ENCODE measurements around the gene STAP2.
"Not testable (repeated sequence)": the region's sequence is repeated elsewhere in the genome, so short reads cannot be mapped to it uniquely, and the experiment has no call there.

STAP2 gene

DNA sequence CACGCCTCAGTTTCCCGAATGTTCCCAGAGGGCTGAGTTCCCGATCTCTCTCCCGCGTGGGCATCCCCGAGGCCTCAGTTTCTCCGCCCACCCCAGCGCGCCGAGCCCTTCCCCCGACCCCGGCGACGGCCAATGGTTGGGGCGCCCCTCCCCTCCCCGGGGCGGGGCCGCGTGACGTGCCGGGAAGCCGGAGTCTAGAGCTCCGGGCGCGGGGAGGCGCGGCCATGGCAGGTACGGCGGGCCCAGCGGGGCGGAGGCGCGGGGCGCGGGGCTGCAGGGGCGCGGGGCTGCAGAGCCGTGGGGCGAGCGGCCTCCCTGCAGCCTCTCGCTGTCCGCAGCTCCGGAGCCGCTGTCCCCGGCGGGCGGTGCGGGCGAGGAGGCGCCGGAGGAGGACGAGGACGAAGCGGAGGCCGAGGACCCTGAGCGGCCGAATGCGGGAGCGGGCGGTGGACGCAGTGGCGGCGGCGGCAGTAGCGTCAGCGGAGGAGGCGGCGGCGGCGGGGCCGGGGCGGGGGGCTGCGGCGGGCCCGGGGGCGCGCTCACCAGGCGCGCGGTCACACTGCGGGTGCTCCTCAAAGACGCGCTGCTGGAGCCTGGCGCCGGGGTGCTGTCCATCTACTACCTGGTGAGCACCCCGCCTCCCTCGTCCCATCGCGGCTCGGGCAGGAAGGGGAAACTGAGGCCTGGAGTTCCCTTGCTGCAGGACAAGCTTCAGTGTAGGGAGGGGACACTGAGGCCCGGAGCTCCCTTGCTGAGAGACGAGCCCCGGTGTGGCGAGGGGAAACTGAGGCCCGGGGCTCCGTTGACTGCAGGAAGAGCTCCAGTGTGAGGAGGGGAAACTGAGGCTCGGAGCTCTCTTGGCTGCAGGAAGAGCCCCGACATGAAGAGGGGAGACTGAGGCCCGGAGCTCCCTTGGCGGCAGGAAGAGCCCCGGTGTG, 5.0 kb upstream of the STAP2 start, which contains the start of gene MPND:
Gene MPND, plus strand, starts transcription at position 193 of the 938 bp plus-strand sequence. Its CDS starts 32 bp downstream, at position 225.
- Histone ChIP-seq H3K36me3 (ENCODE audit: insufficient read depth, low read length) (peaks cover 4% of the 10 kb centered on the region; the same call in 1 of the 2 replicates), H3K9ac (ENCODE audit: insufficient read length) (peak within 1 kb of the TSS; percentile 87), H3K4me3 (peak within 1 kb of the TSS; percentile 91), H3K9me3 (ENCODE audit: low read depth, low read length) (no peaks in the 10 kb centered on the region), H3K27ac (peak within 1 kb of the TSS; percentile 76)
- no peak for DNase-seq (ENCODE audit: low read depth, low spot score)
- TF ChIP-seq POLR2AphosphoS5 (IDR thresholded peaks at IDR 0.05; ENCODE audit: borderline replicate concordance, low read depth, low read length) (peak; percentile 26; the same call in 1 of the 2 replicates), FOXP2 (optimal IDR thresholded peaks at IDR 0.05; ENCODE audit: control extremely low read depth, extremely low read length, insufficient read depth) (peak; percentile 30), EZH2 (IDR thresholded peaks at IDR 0.05) (no peak)

DNA sequence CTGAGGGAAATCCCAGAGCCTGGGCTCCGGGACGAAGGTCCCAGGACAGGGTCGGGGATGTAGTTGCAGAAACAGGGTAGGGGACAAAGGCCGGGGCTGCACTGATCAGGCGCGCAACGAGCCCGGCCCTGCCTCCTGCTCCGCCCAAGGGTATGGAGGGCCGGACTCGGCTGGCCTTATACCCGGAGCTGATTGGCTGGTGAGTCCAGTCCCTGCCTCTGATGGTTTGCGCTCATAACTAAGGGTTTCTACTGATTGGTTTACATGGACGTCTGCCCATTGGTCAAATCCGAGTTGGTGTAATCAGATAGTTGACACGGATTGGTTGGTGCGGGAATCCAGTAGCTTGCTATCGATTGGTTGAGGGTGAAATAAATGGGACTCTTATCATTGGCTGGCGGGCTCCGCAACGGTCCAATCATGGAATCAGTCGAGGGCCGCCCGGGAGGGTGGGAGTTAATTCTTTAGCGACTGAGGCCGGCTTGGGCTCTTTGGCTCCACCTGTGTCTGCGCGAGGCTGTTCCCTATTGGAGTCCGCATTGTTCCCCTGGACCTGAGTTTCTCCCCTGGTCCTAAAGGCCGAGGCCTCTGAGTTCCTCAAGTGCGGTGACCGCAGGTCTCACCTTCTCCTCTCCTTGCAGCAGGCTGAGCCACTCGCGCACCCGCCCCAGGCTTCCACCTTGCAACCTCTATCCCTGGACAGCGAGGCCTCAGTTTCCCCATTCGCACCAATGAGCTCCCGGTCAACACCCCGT, 4.2 kb upstream of the STAP2 start:
- TF ChIP-seq FOXP2 (optimal IDR thresholded peaks at IDR 0.05; ENCODE audit: control extremely low read depth, extremely low read length, insufficient read depth) (no peak), POLR2AphosphoS5 (IDR thresholded peaks at IDR 0.05; ENCODE audit: borderline replicate concordance, low read depth, low read length) (peak; percentile 62; the same call in 1 of the 2 replicates), EZH2 (IDR thresholded peaks at IDR 0.05) (no peak)
- Histone ChIP-seq H3K36me3 (ENCODE audit: insufficient read depth, low read length) (peaks cover 4% of the 10 kb centered on the region; the same call in 1 of the 2 replicates), H3K9ac (ENCODE audit: insufficient read length) (peak overlapping the region; percentile 87), H3K9me3 (ENCODE audit: low read depth, low read length) (no peaks in the 10 kb centered on the region), H3K4me3 (peak overlapping the region; percentile 91), H3K27ac (peak overlapping the region; percentile 76)
- DNase-seq (ENCODE audit: low read depth, low spot score) = peak; percentile 99

- peak overlapping the region; percentile 87 for H3K9ac ChIP-seq (ENCODE audit: insufficient read length)
- no peaks in the 10 kb centered on the region for H3K9me3 ChIP-seq (ENCODE audit: low read depth, low read length)
- TF ChIP-seq POLR2AphosphoS5 (IDR thresholded peaks at IDR 0.05; ENCODE audit: borderline replicate concordance, low read depth, low read length) (no peak), EZH2 (IDR thresholded peaks at IDR 0.05) (no peak), FOXP2 (optimal IDR thresholded peaks at IDR 0.05; ENCODE audit: control extremely low read depth, extremely low read length, insufficient read depth) (no peak)
- peak overlapping the region; percentile 73 for H3K27ac ChIP-seq
- no peak for DNase-seq (ENCODE audit: low read depth, low spot score)
- peak overlapping the region; percentile 78 for H3K4me3 ChIP-seq
- H3K36me3 ChIP-seq (ENCODE audit: insufficient read depth, low read length) = peaks cover 4% of the 10 kb centered on the region; the same call in 1 of the 2 replicates
Measured at GRCh38 chr19:4342314-4342614, 3.6 kb upstream of the STAP2 start.

- Histone ChIP-seq H3K4me3 (no peak overlapping the region), H3K27ac (no peak overlapping the region; the same call in 1 of the 2 replicates), H3K9ac (ENCODE audit: insufficient read length) (no peak overlapping the region), H3K9me3 (ENCODE audit: low read depth, low read length) (no peaks in the 10 kb centered on the region), H3K36me3 (ENCODE audit: insufficient read depth, low read length) (no peaks in the 10 kb centered on the region)
- no peak for DNase-seq (ENCODE audit: low read depth, low spot score)
- no peak for TF ChIP-seq POLR2AphosphoS5 (IDR thresholded peaks at IDR 0.05; ENCODE audit: borderline replicate concordance, low read depth, low read length)
- TF ChIP-seq EZH2 (IDR thresholded peaks at IDR 0.05) = no peak
- no peak for TF ChIP-seq FOXP2 (optimal IDR thresholded peaks at IDR 0.05; ENCODE audit: control extremely low read depth, extremely low read length, insufficient read depth)
Measured at GRCh38 chr19:4337906-4338440, 654 bp downstream of the STAP2 start.

GRCh38 chr19:4334929-4335570, 3.6 kb downstream of the STAP2 start:
- Histone ChIP-seq H3K9ac (ENCODE audit: insufficient read length) (no peak overlapping the region), H3K9me3 (ENCODE audit: low read depth, low read length) (no peaks in the 10 kb centered on the region), H3K27ac (no peak overlapping the region), H3K36me3 (ENCODE audit: insufficient read depth, low read length) (no peaks in the 10 kb centered on the region), H3K4me3 (no peak overlapping the region)
- TF ChIP-seq POLR2AphosphoS5 (IDR thresholded peaks at IDR 0.05; ENCODE audit: borderline replicate concordance, low read depth, low read length) = no peak
- no peak for TF ChIP-seq EZH2 (IDR thresholded peaks at IDR 0.05)
- TF ChIP-seq FOXP2 (optimal IDR thresholded peaks at IDR 0.05; ENCODE audit: control extremely low read depth, extremely low read length, insufficient read depth) = no peak
- DNase-seq (ENCODE audit: low read depth, low spot score) = no peak

DNA sequence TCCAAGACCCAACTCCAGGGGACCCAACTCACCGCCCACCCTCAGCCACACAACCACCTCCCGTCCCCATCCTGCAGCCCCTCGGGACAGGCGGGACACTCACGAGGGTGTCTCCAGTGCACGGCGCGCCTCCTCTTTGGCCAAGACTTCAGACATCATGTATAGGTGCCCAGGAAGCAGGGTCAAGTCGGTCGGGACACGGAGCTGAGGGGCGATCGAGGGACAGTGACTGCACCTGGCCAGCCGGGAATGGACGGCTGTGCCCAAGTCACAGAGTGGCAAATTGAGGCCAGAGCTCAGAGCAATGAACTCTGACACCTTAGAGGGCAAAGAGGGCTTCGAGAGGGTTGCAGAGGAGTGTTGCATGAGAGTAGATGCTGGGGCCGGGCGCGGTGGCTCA, 8.8 kb downstream of the STAP2 start:
- no peak for TF ChIP-seq FOXP2 (optimal IDR thresholded peaks at IDR 0.05; ENCODE audit: control extremely low read depth, extremely low read length, insufficient read depth)
- no peak for TF ChIP-seq POLR2AphosphoS5 (IDR thresholded peaks at IDR 0.05; ENCODE audit: borderline replicate concordance, low read depth, low read length)
- TF ChIP-seq EZH2 (IDR thresholded peaks at IDR 0.05) = no peak
- Histone ChIP-seq H3K27ac (no peak overlapping the region), H3K36me3 (ENCODE audit: insufficient read depth, low read length) (no peaks in the 10 kb centered on the region), H3K9ac (ENCODE audit: insufficient read length) (no peak overlapping the region), H3K9me3 (ENCODE audit: low read depth, low read length) (no peaks in the 10 kb centered on the region), H3K4me3 (no peak overlapping the region)
- DNase-seq (ENCODE audit: low read depth, low spot score) = no peak

GRCh38 chr19:4328991-4329681, 9.5 kb downstream of the STAP2 start:
- not testable (repeated sequence) for DNase-seq (ENCODE audit: low read depth, low spot score); H3K36me3 ChIP-seq (ENCODE audit: insufficient read depth, low read length); H3K27ac ChIP-seq; H3K9me3 ChIP-seq (ENCODE audit: low read depth, low read length)
- Histone ChIP-seq H3K9ac (ENCODE audit: insufficient read length) (peak overlapping the region; percentile 65), H3K4me3 (peak overlapping the region; percentile 82)
